ENCODE results near the gene SENP1. TPM values are rescaled to one million over a fixed set of nuclear protein-coding genes. Genes with fewer than 3 reads are reported as not detected.
"Not testable (repeated sequence)": the region's sequence is repeated elsewhere in the genome, so short reads cannot be mapped to it uniquely, and the experiment has no call there.

Gene SENP1
- total RNA-seq, 1 experiment from 2014 or later, result 17.7 TPM

GRCh38 chr12:48129376-48129775 lies 23.5 kb upstream of the SENP1 start:
- no TSS peak for BruUV-seq (replicated peaks)
- TF ChIP-seq CTCF (IDR thresholded peaks at IDR 0.05; ENCODE audit: unreplicated experiment), result no peak
- H3K36me3 Mint-ChIP-seq (ENCODE audit: insufficient read depth, unreplicated experiment), result peaks cover 5% of the 10 kb centered on the region
- H3K27ac Mint-ChIP-seq (ENCODE audit: unreplicated experiment), result no peak overlapping the region
- H3K27me3 Mint-ChIP-seq (ENCODE audit: unreplicated experiment), result no peaks in the 10 kb centered on the region
- DNase-seq, result no peak
- CTCF ChIA-PET, result no interaction called here
- H3K4me3 Mint-ChIP-seq (ENCODE audit: low read depth, unreplicated experiment), result no peak overlapping the region
- no peaks in the 10 kb centered on the region for H3K9me3 Mint-ChIP-seq (ENCODE audit: low read depth, unreplicated experiment)
- intact Hi-C loops (cut with micrococcal nuclease; ENCODE audit: unreplicated experiment), result no loop called here
- H3K4me1 Mint-ChIP-seq (ENCODE audit: low read depth, unreplicated experiment), result no peaks in the 10 kb centered on the region

- Mint-ChIP-seq H3K27me3 (ENCODE audit: unreplicated experiment) (no peaks in the 10 kb centered on the region), H3K4me1 (ENCODE audit: low read depth, unreplicated experiment) (no peaks in the 10 kb centered on the region), H3K4me3 (ENCODE audit: low read depth, unreplicated experiment) (no peak overlapping the region), H3K27ac (ENCODE audit: unreplicated experiment) (no peak overlapping the region), H3K36me3 (ENCODE audit: insufficient read depth, unreplicated experiment) (peaks cover 5% of the 10 kb centered on the region), H3K9me3 (ENCODE audit: low read depth, unreplicated experiment) (no peaks in the 10 kb centered on the region)
- CTCF ChIA-PET, result no interaction called here
- intact Hi-C loops (cut with micrococcal nuclease; ENCODE audit: unreplicated experiment), result no loop called here
- no peak for DNase-seq
- no TSS peak for BruUV-seq (replicated peaks)
- TF ChIP-seq CTCF (IDR thresholded peaks at IDR 0.05; ENCODE audit: unreplicated experiment), result no peak
These were observed 22.9 kb upstream of the SENP1 start for GRCh38 chr12:48128800-48129199.

GRCh38 chr12:48126953-48127630 lies 21.2 kb upstream of the SENP1 start:
- no peak for TF ChIP-seq CTCF (IDR thresholded peaks at IDR 0.05; ENCODE audit: unreplicated experiment)
- Mint-ChIP-seq H3K27me3 (ENCODE audit: unreplicated experiment) (no peaks in the 10 kb centered on the region), H3K36me3 (ENCODE audit: insufficient read depth, unreplicated experiment) (peaks cover 5% of the 10 kb centered on the region), H3K4me1 (ENCODE audit: low read depth, unreplicated experiment) (no peaks in the 10 kb centered on the region), H3K27ac (ENCODE audit: unreplicated experiment) (no peak overlapping the region), H3K4me3 (ENCODE audit: low read depth, unreplicated experiment) (no peak overlapping the region), H3K9me3 (ENCODE audit: low read depth, unreplicated experiment) (no peaks in the 10 kb centered on the region)
- intact Hi-C loops (cut with micrococcal nuclease; ENCODE audit: unreplicated experiment), result no loop called here
- CTCF ChIA-PET, result no interaction called here
- no peak for DNase-seq
- no TSS peak for BruUV-seq (replicated peaks)

- no peaks in the 10 kb centered on the region for H3K9me3 Mint-ChIP-seq (ENCODE audit: low read depth, unreplicated experiment)
- no TSS peak for BruUV-seq (replicated peaks)
- H3K27me3 Mint-ChIP-seq (ENCODE audit: unreplicated experiment), result no peaks in the 10 kb centered on the region
- CTCF ChIA-PET, result interaction anchor here (1.0 kb wide), 1 partner anchor 9 kb away, joined by 3 read pairs; no protein-coding TSS in a partner anchor
- intact Hi-C loops (cut with micrococcal nuclease; ENCODE audit: unreplicated experiment), result no loop called here
- H3K27ac Mint-ChIP-seq (ENCODE audit: unreplicated experiment), result no peak overlapping the region
- no peaks in the 10 kb centered on the region for H3K4me1 Mint-ChIP-seq (ENCODE audit: low read depth, unreplicated experiment)
- no peak overlapping the region for H3K4me3 Mint-ChIP-seq (ENCODE audit: low read depth, unreplicated experiment)
- DNase-seq, result no peak
- H3K36me3 Mint-ChIP-seq (ENCODE audit: insufficient read depth, unreplicated experiment), result peaks cover 5% of the 10 kb centered on the region
- TF ChIP-seq CTCF (IDR thresholded peaks at IDR 0.05; ENCODE audit: unreplicated experiment), result no peak
These were observed 20.1 kb upstream of the SENP1 start for GRCh38 chr12:48125985-48126384.

- BruUV-seq (replicated peaks); H3K27ac Mint-ChIP-seq (ENCODE audit: unreplicated experiment); H3K4me1 Mint-ChIP-seq (ENCODE audit: low read depth, unreplicated experiment); DNase-seq; H3K36me3 Mint-ChIP-seq (ENCODE audit: insufficient read depth, unreplicated experiment); H3K9me3 Mint-ChIP-seq (ENCODE audit: low read depth, unreplicated experiment); H3K27me3 Mint-ChIP-seq (ENCODE audit: unreplicated experiment); intact Hi-C loops (cut with micrococcal nuclease; ENCODE audit: unreplicated experiment); H3K4me3 Mint-ChIP-seq (ENCODE audit: low read depth, unreplicated experiment): not testable (repeated sequence)
- CTCF ChIA-PET, result interaction anchor here (1.0 kb wide), 1 partner anchor 9 kb away, joined by 3 read pairs; no protein-coding TSS in a partner anchor
These were observed 19.7 kb upstream of the SENP1 start for GRCh38 chr12:48125542-48125941.
